ENCODE data around the gene CDC42BPA. TPM values are rescaled to one million over a fixed set of nuclear protein-coding genes. Genes with fewer than 3 reads are reported as not detected.

Gene CDC42BPA
- total and polyA plus RNA-seq, 2 of the 8 experiments (the other 6 are each of a cell fraction or from before 2014, with no cell fraction given) = 7.1 to 28.5 TPM

DNA sequence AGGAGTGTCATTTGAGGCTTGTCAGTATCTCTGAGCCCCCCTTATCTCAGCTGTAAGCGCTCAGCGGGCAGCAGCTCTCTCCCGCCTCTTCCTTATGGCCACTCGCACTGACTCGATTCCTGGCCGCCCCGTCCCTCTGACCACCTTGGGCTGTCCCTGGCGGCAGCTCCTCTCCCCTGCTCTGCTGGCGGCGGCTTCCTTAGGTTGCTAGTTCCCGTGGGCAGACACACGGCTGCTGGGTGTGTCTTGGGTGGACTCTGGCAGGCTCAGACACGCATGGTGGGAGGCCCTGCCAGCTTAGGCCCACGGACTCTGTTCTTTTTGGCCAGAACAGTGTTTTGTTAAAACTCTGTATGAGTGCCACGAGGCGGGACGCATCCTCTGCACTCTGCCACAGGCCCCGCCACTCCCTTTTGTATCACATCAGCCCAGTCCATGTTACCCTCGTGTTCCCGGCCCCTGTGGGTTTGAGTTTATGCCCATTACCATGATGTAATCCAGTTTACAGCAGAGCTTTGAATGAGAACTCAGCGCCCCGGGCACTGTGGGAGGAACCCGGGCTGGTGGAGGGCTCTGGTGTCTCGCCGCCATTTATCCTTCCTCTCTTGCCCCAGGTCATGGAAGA lies 332.3 kb downstream of the CDC42BPA start:
- no peak for FAIRE-seq
- H3K14ac ChIP-seq (ENCODE audit: insufficient read length) = no peak overlapping the region
- H2BK120ac ChIP-seq (replicated peaks; ENCODE audit: low read depth, low read length) = no peak overlapping the region
- no peak overlapping the region for H2AFZ ChIP-seq (ENCODE audit: low read length)
- H2BK15ac ChIP-seq (ENCODE audit: low read length) = no peak overlapping the region
- no peak overlapping the region for H3K4me2 ChIP-seq (ENCODE audit: insufficient read depth in 1 of 2, low read depth in 2 of 2, low read length in 2 of 2)
- no peak overlapping the region for H4K8ac ChIP-seq (ENCODE audit: extremely low read depth, insufficient read depth, low read length)
- WGBS, 2 experiments (ENCODE audit: extremely low coverage in 1 of 2, insufficient coverage in 1 of 2, insufficient read length in 1 of 2, insufficient replicate concordance in 2 of 2, low coverage in 1 of 2, low lambda C conversion rate in 2 of 2, missing lambda C conversion rate in 1 of 2) = 87% methylated on average over 24 of the region's 25 CpGs; no CpG with 5 or more reads in 1 of the 2 experiments
- H4K91ac ChIP-seq (replicated peaks; ENCODE audit: insufficient read length, low read length) = no peak overlapping the region
- H4K20me1 ChIP-seq (replicated peaks in 1 of 2; ENCODE audit: control insufficient read depth in 1 of 2, insufficient read depth in 2 of 2, low read length in 2 of 2) = peaks cover 2 to 4% of the 10 kb centered on the region in 2 experiments
- no peak overlapping the region for H3K27ac ChIP-seq (ENCODE audit: low read depth, low read length)
- DNase-seq (ENCODE audit: low read depth in 1 of 2, low spot score in 2 of 2) = no peak
- H2BK5ac ChIP-seq (ENCODE audit: low read depth, low read length) = no peak overlapping the region
- H3K23ac ChIP-seq (ENCODE audit: insufficient read length) = no peak overlapping the region
- no peak overlapping the region for H3K4ac ChIP-seq (replicated peaks; ENCODE audit: insufficient read length, low read depth, low read length)
- no peaks in the 10 kb centered on the region for H3K23me2 ChIP-seq (ENCODE audit: low read depth, low read length)
- no peak overlapping the region for H2BK20ac ChIP-seq (ENCODE audit: low read length)
- H3K18ac ChIP-seq (ENCODE audit: extremely low read depth, low read length) = no peak overlapping the region
- no peaks in the 10 kb centered on the region for H3K79me1 ChIP-seq (ENCODE audit: low read depth, low read length)
- no peak overlapping the region for H2BK12ac ChIP-seq (ENCODE audit: low read depth, low read length)
- H3K56ac ChIP-seq (replicated peaks; ENCODE audit: insufficient read length, low read depth, low read length) = no peak overlapping the region
- POLR2A ChIA-PET (ENCODE audit: partially characterized antibody) = interaction anchor here (0.6 to 1.4 kb wide), 3 partner anchors 8 to 73 kb away, joined by 3 read pairs; no protein-coding TSS in a partner anchor
- H3K4me1 ChIP-seq (replicated peaks in 1 of 4; ENCODE audit: control insufficient read depth in 3 of 4, insufficient read depth in 4 of 4, low read length in 3 of 4) = peaks cover 0 to 10% (median 3%) of the 10 kb centered on the region in 4 experiments; a peak in 3 of 7 replicates
- H3K9ac ChIP-seq (replicated peaks in 1 of 4; ENCODE audit: extremely low read depth in 1 of 4, low read depth in 3 of 4, low read length in 3 of 4) = no peak overlapping the region
- H4K5ac ChIP-seq (ENCODE audit: insufficient read length, low read depth, low read length) = no peak overlapping the region
- H3K79me2 ChIP-seq (ENCODE audit: control insufficient read depth in 1 of 2, insufficient read depth in 2 of 2, low read length in 2 of 2) = no peaks in the 10 kb centered on the region
- no peak overlapping the region for H2AK5ac ChIP-seq (ENCODE audit: low read depth, low read length)
- H3K9me3 ChIP-seq (ENCODE audit: insufficient read depth in 2 of 2, low read depth in 1 of 2, low read length in 1 of 2) = no peaks in the 10 kb centered on the region
- H3K4me3 ChIP-seq (ENCODE audit: extremely low read depth in 1 of 4, insufficient read depth in 2 of 4, low read depth in 3 of 4, low read length in 4 of 4) = no peak overlapping the region
- H3K27me3 ChIP-seq (replicated peaks in 1 of 4; ENCODE audit: control insufficient read depth in 3 of 4, extremely low read depth in 1 of 4, insufficient read depth in 3 of 4, low read length in 3 of 4) = no peaks in the 10 kb centered on the region
- H3K36me3 ChIP-seq (ENCODE audit: control insufficient read depth in 2 of 4, insufficient read depth in 4 of 4, low read length in 3 of 4) = peaks cover 0 to 12% (median 7%) of the 10 kb centered on the region in 4 experiments; a peak in 6 of 8 replicates
- CTCF ChIA-PET (ENCODE audit: partially characterized antibody) = interaction anchor here (0.6 to 1.8 kb wide), 3 partner anchors 10 to 529 kb away, joined by 3 to 5 read pairs (median 3); no protein-coding TSS in a partner anchor

Data from H1 (cell line).